Hypothalamus (tissue), 51 donors: ENCODE results near the gene GLT8D2.
"Not testable (repeated sequence)": the region's sequence is repeated elsewhere in the genome, so short reads cannot be mapped to it uniquely, and the experiment has no call there.

Experiments used
- DNase-seq, 51 donors: peaks; one replicate each; lab custom pipeline; 2025; lab: John Stamatoyannopoulos, UW

GLT8D2 gene

GRCh38 chr12:104054681-104055346 lies 4.8 kb upstream of the GLT8D2 start:
- DNase-seq: no peak

GRCh38 chr12:104050436-104050835 lies 449 bp upstream of the GLT8D2 start:
- no peak for DNase-seq

GRCh38 chr12:104049278-104049902 lies 597 bp downstream of the GLT8D2 start:
- no peak for DNase-seq

- DNase-seq: no peak
These were observed 1.2 kb downstream of the GLT8D2 start for GRCh38 chr12:104048811-104049210.

GRCh38 chr12:104048162-104048561 lies 1.8 kb downstream of the GLT8D2 start:
- no peak for DNase-seq

GRCh38 chr12:104046306-104046705 lies 3.7 kb downstream of the GLT8D2 start:
- no peak for DNase-seq

GRCh38 chr12:104044158-104044557 lies 5.8 kb downstream of the GLT8D2 start:
- DNase-seq: no peak

- no peak for DNase-seq
These were observed 7.4 kb downstream of the GLT8D2 start for GRCh38 chr12:104042580-104042979.

GRCh38 chr12:104039769-104040168 lies 10.2 kb downstream of the GLT8D2 start:
- DNase-seq: not testable (repeated sequence)

GRCh38 chr12:104036143-104036542 lies 13.8 kb downstream of the GLT8D2 start:
- not testable (repeated sequence) for DNase-seq

GRCh38 chr12:104030596-104030995 lies 19.4 kb downstream of the GLT8D2 start:
- DNase-seq: not testable (repeated sequence)

GRCh38 chr12:104026841-104027599 lies 23.0 kb downstream of the GLT8D2 start:
- no peak for DNase-seq

- DNase-seq: no peak
These were observed 24.2 kb downstream of the GLT8D2 start for GRCh38 chr12:104025771-104026170.

GRCh38 chr12:104024348-104024747 lies 25.6 kb downstream of the GLT8D2 start:
- DNase-seq: no peak

- no peak for DNase-seq
These were observed 26.3 kb downstream of the GLT8D2 start for GRCh38 chr12:104023710-104024109.

- DNase-seq: no peak
These were observed 27.2 kb downstream of the GLT8D2 start for GRCh38 chr12:104022786-104023185.

- not testable (repeated sequence) for DNase-seq
These were observed 28.1 kb downstream of the GLT8D2 start for GRCh38 chr12:104021862-104022261.

- DNase-seq: no peak
These were observed 37.7 kb downstream of the GLT8D2 start for GRCh38 chr12:104012331-104012730.

- DNase-seq: no peak
These were observed 38.7 kb downstream of the GLT8D2 start for GRCh38 chr12:104011253-104011652.

GRCh38 chr12:104010606-104011169 lies 39.3 kb downstream of the GLT8D2 start:
- peak in 7 of 51 donors; percentile 0 to 14 (median 6) for DNase-seq

GRCh38 chr12:104010121-104010520 lies 39.9 kb downstream of the GLT8D2 start:
- DNase-seq: no peak
